Activated T-helper 17 cell treated with anti-CD3 and anti-CD28 coated beads, Interleukin-2, amount 50 U/mL, for 72 hours (primary cell): ENCODE measurements around the gene HIRIP3. TPM values are rescaled to one million over a fixed set of nuclear protein-coding genes. Genes with fewer than 3 reads are reported as not detected.
A peak's percentile ranks its signal among the peaks of the same experiment; 100 is the strongest.

ENCODE experiments used
- ATAC-seq: fragments of 150-1000 bp; cut with Tn5 transposase; replicated peaks from 2 replicates; pipeline ENCODE4 v1.10.0; 2021; ENCODE audit warnings: mild to moderate bottlenecking, moderate library complexity
- H3K27ac Mint-ChIP-seq: one replicate; pipeline ENCODE4 v1.8.0; 2022; ENCODE audit warnings: mixed read lengths
- H3K27me3 Mint-ChIP-seq: one replicate; pipeline ENCODE4 v1.8.0; 2022; ENCODE audit warnings: mixed read lengths
- H3K36me3 Mint-ChIP-seq: one replicate; pipeline ENCODE4 v1.8.0; 2022; ENCODE audit warnings: low read depth, mild to moderate bottlenecking, mixed read lengths
- H3K4me1 Mint-ChIP-seq: one replicate; pipeline ENCODE4 v1.8.0; 2022; ENCODE audit warnings: mixed read lengths
- H3K4me3 Mint-ChIP-seq: one replicate; pipeline ENCODE4 v1.8.0; 2022; ENCODE audit warnings: mild to moderate bottlenecking, mixed read lengths
- H3K9me3 Mint-ChIP-seq: one replicate; pipeline ENCODE4 v1.8.0; 2022; ENCODE audit warnings: mixed read lengths
- total RNA-seq, 2 donors: library from RNA; stranded (reverse); gene quantifications; one replicate each; pipeline ENCODE4 v1.2.3, GENCODE V29; 2022

The HIRIP3 gene
- total RNA-seq, 2 donors from 2014 or later, result 23.9 to 34.1 TPM

- Mint-ChIP-seq H3K27ac (no peak overlapping the region), H3K4me3 (no peak overlapping the region), H3K4me1 (no peaks in the 10 kb centered on the region), H3K9me3 (no peaks in the 10 kb centered on the region), H3K27me3 (no peaks in the 10 kb centered on the region), H3K36me3 (peaks cover 85% of the 10 kb centered on the region)
- ATAC-seq, result no peak
Observed at GRCh38 chr16:29986231-29986630, 9.2 kb downstream of the HIRIP3 start.

- Mint-ChIP-seq H3K27ac (no peak overlapping the region), H3K27me3 (no peaks in the 10 kb centered on the region), H3K36me3 (peaks cover 90% of the 10 kb centered on the region), H3K4me3 (no peak overlapping the region), H3K9me3 (no peaks in the 10 kb centered on the region), H3K4me1 (no peaks in the 10 kb centered on the region)
- ATAC-seq, result no peak
Observed at GRCh38 chr16:29985271-29985811, 10.1 kb downstream of the HIRIP3 start.

GRCh38 chr16:29984764-29985147 is 10.7 kb downstream of the HIRIP3 start:
- H3K4me3 Mint-ChIP-seq, result no peak overlapping the region
- peaks cover 90% of the 10 kb centered on the region for H3K36me3 Mint-ChIP-seq
- ATAC-seq, result no peak
- H3K9me3 Mint-ChIP-seq, result no peaks in the 10 kb centered on the region
- H3K27me3 Mint-ChIP-seq, result no peaks in the 10 kb centered on the region
- no peak overlapping the region for H3K27ac Mint-ChIP-seq
- H3K4me1 Mint-ChIP-seq, result no peaks in the 10 kb centered on the region

- H3K4me3 Mint-ChIP-seq, result no peak overlapping the region
- no peaks in the 10 kb centered on the region for H3K27me3 Mint-ChIP-seq
- no peak overlapping the region for H3K27ac Mint-ChIP-seq
- H3K9me3 Mint-ChIP-seq, result no peaks in the 10 kb centered on the region
- H3K36me3 Mint-ChIP-seq, result peaks cover 90% of the 10 kb centered on the region
- H3K4me1 Mint-ChIP-seq, result no peaks in the 10 kb centered on the region
- ATAC-seq, result no peak
Observed at GRCh38 chr16:29984137-29984763, 11.2 kb downstream of the HIRIP3 start.

GRCh38 chr16:29983420-29984136 is 11.8 kb downstream of the HIRIP3 start:
- H3K9me3 Mint-ChIP-seq, result no peaks in the 10 kb centered on the region
- ATAC-seq, result no peak
- H3K27ac Mint-ChIP-seq, result no peak overlapping the region
- no peak overlapping the region for H3K4me3 Mint-ChIP-seq
- no peaks in the 10 kb centered on the region for H3K4me1 Mint-ChIP-seq
- no peaks in the 10 kb centered on the region for H3K27me3 Mint-ChIP-seq
- peaks cover 90% of the 10 kb centered on the region for H3K36me3 Mint-ChIP-seq

- Mint-ChIP-seq H3K27me3 (no peaks in the 10 kb centered on the region), H3K9me3 (no peaks in the 10 kb centered on the region), H3K4me3 (no peak overlapping the region), H3K36me3 (peaks cover 90% of the 10 kb centered on the region), H3K4me1 (no peaks in the 10 kb centered on the region), H3K27ac (peak overlapping the region; percentile 46)
- ATAC-seq, result no peak
Observed at GRCh38 chr16:29982560-29983419, 12.6 kb downstream of the HIRIP3 start.

GRCh38 chr16:29978564-29979270 is 16.7 kb downstream of the HIRIP3 start:
- Mint-ChIP-seq H3K9me3 (no peaks in the 10 kb centered on the region), H3K27ac (peak overlapping the region; percentile 26), H3K4me1 (peaks cover 17% of the 10 kb centered on the region), H3K36me3 (peaks cover 70% of the 10 kb centered on the region), H3K4me3 (no peak overlapping the region), H3K27me3 (no peaks in the 10 kb centered on the region)
- ATAC-seq, result no peak

GRCh38 chr16:29978081-29978480 is 17.3 kb downstream of the HIRIP3 start:
- Mint-ChIP-seq H3K36me3 (peaks cover 70% of the 10 kb centered on the region), H3K4me3 (no peak overlapping the region), H3K27ac (peak overlapping the region; percentile 93), H3K27me3 (no peaks in the 10 kb centered on the region), H3K9me3 (no peaks in the 10 kb centered on the region), H3K4me1 (peaks cover 22% of the 10 kb centered on the region)
- no peak for ATAC-seq

GRCh38 chr16:29977063-29977825 is 18.2 kb downstream of the HIRIP3 start:
- no peak for ATAC-seq
- H3K36me3 Mint-ChIP-seq, result peaks cover 63% of the 10 kb centered on the region
- peaks cover 22% of the 10 kb centered on the region for H3K4me1 Mint-ChIP-seq
- H3K9me3 Mint-ChIP-seq, result no peaks in the 10 kb centered on the region
- H3K4me3 Mint-ChIP-seq, result peak overlapping the region; percentile 95
- peak overlapping the region; percentile 93 for H3K27ac Mint-ChIP-seq
- H3K27me3 Mint-ChIP-seq, result no peaks in the 10 kb centered on the region

- H3K27me3 Mint-ChIP-seq, result no peaks in the 10 kb centered on the region
- peaks cover 22% of the 10 kb centered on the region for H3K4me1 Mint-ChIP-seq
- ATAC-seq, result no peak
- H3K9me3 Mint-ChIP-seq, result no peaks in the 10 kb centered on the region
- peak overlapping the region; percentile 93 for H3K27ac Mint-ChIP-seq
- H3K4me3 Mint-ChIP-seq, result peak overlapping the region; percentile 95
- H3K36me3 Mint-ChIP-seq, result peaks cover 53% of the 10 kb centered on the region
Observed at GRCh38 chr16:29975811-29976511, 19.5 kb downstream of the HIRIP3 start.

- Mint-ChIP-seq H3K9me3 (no peaks in the 10 kb centered on the region), H3K27me3 (no peaks in the 10 kb centered on the region), H3K4me1 (peaks cover 22% of the 10 kb centered on the region), H3K27ac (peak overlapping the region; percentile 93), H3K4me3 (peak overlapping the region; percentile 95), H3K36me3 (peaks cover 45% of the 10 kb centered on the region)
- ATAC-seq, result no peak
Observed at GRCh38 chr16:29975134-29975538, 20.3 kb downstream of the HIRIP3 start.

- ATAC-seq, result no peak
- H3K9me3 Mint-ChIP-seq, result no peaks in the 10 kb centered on the region
- H3K27ac Mint-ChIP-seq, result peak overlapping the region; percentile 93
- no peaks in the 10 kb centered on the region for H3K27me3 Mint-ChIP-seq
- H3K4me1 Mint-ChIP-seq, result peaks cover 22% of the 10 kb centered on the region
- H3K4me3 Mint-ChIP-seq, result peak overlapping the region; percentile 95
- H3K36me3 Mint-ChIP-seq, result peaks cover 43% of the 10 kb centered on the region
Observed at GRCh38 chr16:29974291-29975133, 20.9 kb downstream of the HIRIP3 start.
